A673 (cell line): Measurements from ENCODE around the gene PLAAT4. TPM values are rescaled to one million over a fixed set of nuclear protein-coding genes. Genes with fewer than 3 reads are reported as not detected.

Experiments
- BruUV-seq: library from RNA; stranded (reverse); fragments of 400-500 nt; replicated peaks from 2 replicates; lab custom pipeline; 2021; lab: Mats Ljungman, UMichigan
- CTCF ChIA-PET: fragments of 300-600 bp; sonication (Branson Sonifier 250); formaldehyde crosslinking; loops from one replicate; lab custom pipeline; 2022; ENCODE audit warnings: antibody characterized with exemption; lab: Charles Lee
- POLR2A ChIA-PET: fragments of 300-600 bp; sonication (Branson Sonifier 250); formaldehyde crosslinking; loops from one replicate; lab custom pipeline; 2022; ENCODE audit warnings: antibody characterized with exemption; ENCODE audit not compliant: low non-redundant PET; lab: Charles Lee
- DNase-seq: peaks from one replicate; pipeline ENCODE4 v3.0.0-alpha.2; 2015; ENCODE audit warnings: low spot score
- H3K27ac ChIP-seq: fragments of 200-600 bp; sonication (generic); 2 replicates; pipeline ENCODE4 v1.5.1; 2016; ENCODE audit warnings: mixed run types, low read depth, mild to moderate bottlenecking, mixed read lengths, antibody characterized with exemption, low read length; ENCODE audit not compliant: poor library complexity, severe bottlenecking
- H3K27me3 ChIP-seq: fragments of 200-600 bp; sonication (generic); replicated peaks from 2 replicates; pipeline ENCODE4 v1.6.1; 2017; ENCODE audit warnings: mixed run types, low read depth, mild to moderate bottlenecking, mixed read lengths, antibody characterized with exemption, low read length; ENCODE audit not compliant: insufficient read depth, poor library complexity
- H3K36me3 ChIP-seq: fragments of 200-600 bp; sonication (generic); 2 replicates; pipeline ENCODE4 v1.6.1; 2016; ENCODE audit warnings: mixed run types, mild to moderate bottlenecking, mixed read lengths, antibody characterized with exemption, low read length; ENCODE audit not compliant: insufficient read depth, poor library complexity, severe bottlenecking
- H3K4me1 ChIP-seq: fragments of 200-600 bp; sonication (generic); 2 replicates; pipeline ENCODE4 v1.6.1; 2017; ENCODE audit warnings: mixed run types, mild to moderate bottlenecking, mixed read lengths, antibody characterized with exemption, low read length; ENCODE audit not compliant: insufficient read depth, poor library complexity, severe bottlenecking
- H3K4me3 ChIP-seq: fragments of 200-600 bp; sonication (generic); 2 replicates; pipeline ENCODE4 v1.5.1; 2016; ENCODE audit warnings: low read depth, mixed run types, mild to moderate bottlenecking, mixed read lengths, low read length; ENCODE audit not compliant: poor library complexity, severe bottlenecking
- H3K9me3 ChIP-seq: fragments of 200-600 bp; sonication (generic); 2 replicates; pipeline ENCODE4 v1.6.1; 2016; ENCODE audit warnings: mixed run types, low read depth, mild to moderate bottlenecking, mixed read lengths, antibody characterized with exemption, low read length; ENCODE audit not compliant: poor library complexity, severe bottlenecking
- CTCF ChIP-seq: fragments of 300-800, 200-600 bp; sonication (generic); conservative IDR thresholded peaks from 2 replicates; pipeline ENCODE4 v1.5.1; 2017; ENCODE audit warnings: low read depth, mild to moderate bottlenecking, antibody characterized with exemption, low read length, moderate library complexity, mixed read lengths
- EZH2 ChIP-seq: fragments of 200-600 bp; sonication (generic); IDR thresholded peaks from 2 replicates; pipeline ENCODE4 v1.6.1; 2017; ENCODE audit warnings: borderline replicate concordance, low read depth, mild to moderate bottlenecking, mixed read lengths, antibody characterized with exemption, low read length; ENCODE audit not compliant: poor library complexity, severe bottlenecking
- intact Hi-C: fragments of 100-400 bp; cut with micrococcal nuclease; formaldehyde crosslinking; loops from one replicate; pipeline ENCODE4 v1.10.0; 2022; ENCODE audit not compliant: unreplicated experiment
- total RNA-seq: library from RNA; stranded (reverse); gene quantifications from 2 replicates; pipeline ENCODE4 v1.2.3, GENCODE V29; 2021

The PLAAT4 gene
- total RNA-seq, 1 experiment from 2014 or later = 0.97 TPM

DNA sequence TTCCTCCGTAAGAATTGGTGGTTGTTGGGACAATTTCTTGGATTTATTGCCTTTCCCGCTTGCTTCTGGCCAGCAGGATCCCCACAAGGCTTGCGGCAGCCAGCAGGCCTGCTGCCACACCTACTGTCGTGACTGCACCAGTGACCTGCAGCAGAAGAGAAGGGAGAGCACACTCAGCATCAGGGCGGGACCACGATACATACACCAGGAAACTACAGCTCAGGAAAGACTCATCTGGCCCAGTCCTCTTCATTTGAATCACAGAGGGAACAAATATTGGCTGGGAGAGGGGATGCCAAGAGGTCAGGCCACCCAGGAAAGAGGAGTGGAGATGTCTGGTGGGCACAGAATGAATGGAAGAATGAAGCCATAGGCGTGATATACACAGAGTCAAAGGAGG, 16.3 kb downstream of the PLAAT4 start:
- Histone ChIP-seq H3K4me1 (no peaks in the 10 kb centered on the region), H3K4me3 (no peak overlapping the region), H3K27ac (no peak overlapping the region), H3K9me3 (no peaks in the 10 kb centered on the region), H3K36me3 (no peaks in the 10 kb centered on the region), H3K27me3 (no peaks in the 10 kb centered on the region)
- TF ChIP-seq CTCF = no peak
- TF ChIP-seq EZH2 = no peak
- ChIA-PET POLR2A (no interaction called here), CTCF (no interaction called here)
- no peak for DNase-seq
- intact Hi-C loops = no loop called here
- BruUV-seq = no TSS peak

DNA sequence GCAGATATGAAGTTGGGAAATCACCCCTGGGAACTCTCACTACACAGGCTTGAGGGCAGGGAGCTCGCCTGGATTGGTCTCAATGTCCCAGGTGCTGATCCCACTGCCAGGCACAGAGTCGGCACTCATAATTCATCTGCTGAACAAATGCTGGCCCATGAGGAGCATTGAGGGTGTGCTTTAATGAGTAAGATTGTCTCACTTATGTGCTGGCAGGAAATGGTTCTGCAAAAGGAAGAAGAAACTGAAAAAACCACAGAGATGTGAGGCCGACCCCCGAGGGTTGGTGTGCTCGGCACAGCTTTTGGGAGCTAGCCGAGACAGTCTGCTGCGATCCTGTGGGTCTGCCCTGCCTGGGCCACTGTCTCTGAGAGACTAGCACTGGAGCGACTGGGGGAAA, 17.2 kb downstream of the PLAAT4 start:
- no peak overlapping the region for H3K27ac ChIP-seq
- no peaks in the 10 kb centered on the region for H3K27me3 ChIP-seq
- BruUV-seq = no TSS peak
- H3K9me3 ChIP-seq = no peaks in the 10 kb centered on the region
- intact Hi-C loops = no loop called here
- no peak for DNase-seq
- CTCF ChIA-PET = no interaction called here
- TF ChIP-seq EZH2 (no peak), CTCF (no peak)
- no peaks in the 10 kb centered on the region for H3K36me3 ChIP-seq
- no peak overlapping the region for H3K4me3 ChIP-seq
- no peaks in the 10 kb centered on the region for H3K4me1 ChIP-seq
- POLR2A ChIA-PET = no interaction called here

DNA sequence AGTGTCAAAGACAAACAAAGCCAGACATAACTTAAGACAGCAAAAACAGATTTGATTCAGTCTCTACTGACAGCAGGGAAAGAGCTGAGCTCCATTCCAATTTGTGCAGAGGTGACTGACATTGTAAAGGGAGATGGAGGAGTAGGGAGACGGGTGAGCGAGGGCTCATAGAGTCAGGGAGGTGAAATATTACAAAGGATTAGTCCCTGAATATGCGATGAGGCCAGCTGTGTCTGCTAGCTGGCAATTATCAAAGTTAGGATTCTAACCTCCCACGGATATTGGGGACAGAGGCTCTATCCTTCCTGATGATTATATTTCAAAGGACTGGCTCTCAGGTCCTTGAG, 18.2 kb downstream of the PLAAT4 start:
- no TSS peak for BruUV-seq
- CTCF ChIA-PET = no interaction called here
- Histone ChIP-seq H3K4me3 (no peak overlapping the region), H3K27me3 (no peaks in the 10 kb centered on the region), H3K9me3 (no peaks in the 10 kb centered on the region), H3K4me1 (no peaks in the 10 kb centered on the region), H3K36me3 (no peaks in the 10 kb centered on the region), H3K27ac (no peak overlapping the region)
- intact Hi-C loops = no loop called here
- no peak for TF ChIP-seq EZH2
- DNase-seq = no peak
- POLR2A ChIA-PET = no interaction called here

GRCh38 chr11:63556404-63557013, 19.9 kb downstream of the PLAAT4 start:
- no peaks in the 10 kb centered on the region for H3K27me3 ChIP-seq
- H3K27ac ChIP-seq = no peak overlapping the region
- ChIA-PET POLR2A (no interaction called here), CTCF (no interaction called here)
- H3K4me3 ChIP-seq = no peak overlapping the region
- TF ChIP-seq EZH2 (no peak), CTCF (no peak)
- no peaks in the 10 kb centered on the region for H3K36me3 ChIP-seq
- H3K4me1 ChIP-seq = no peaks in the 10 kb centered on the region
- no peaks in the 10 kb centered on the region for H3K9me3 ChIP-seq
- intact Hi-C loops = no loop called here
- DNase-seq = no peak
- no TSS peak for BruUV-seq
